GM12878 (cell line): ENCODE results near the gene CD55. TPM values are rescaled to one million over a fixed set of nuclear protein-coding genes. Genes with fewer than 3 reads are reported as not detected.

ENCODE experiments used
- ATAC-seq: fragments of 200-7000 bp; cut with Tn5 transposase; 3 replicates; pipeline ENCODE4 v1.9.1; 2020; ENCODE audit warnings: mild to moderate bottlenecking, moderate library complexity
- BruUV-seq: library from RNA; stranded (reverse); fragments of 400-500 nt; replicated peaks from 2 replicates; lab custom pipeline; 2021; lab: Mats Ljungman, UMichigan
- CTCF ChIA-PET: fragments of 300-600 bp; sonication (Branson Sonifier 250); formaldehyde crosslinking; extraction: SDS; loops from one replicate; lab custom pipeline; 2021; ENCODE audit warnings: inconsistent platforms; lab: Yijun Ruan, JAX
- POLR2A ChIA-PET: fragments of 350-600 bp; formaldehyde crosslinking; extraction: SDS; loops from one replicate; lab custom pipeline; 2021; ENCODE audit warnings: inconsistent platforms; lab: Charles Lee
- RAD21 ChIA-PET: fragments of 300-600 bp; sonication (Branson Sonifier 250); formaldehyde crosslinking; loops from one replicate; lab custom pipeline; 2023; ENCODE audit warnings: antibody characterized with exemption; ENCODE audit not compliant: unreplicated experiment; lab: Charles Lee
- SMC1A ChIA-PET: fragments of 300-600 bp; sonication (Branson Sonifier 250); formaldehyde crosslinking; loops from one replicate; lab custom pipeline; 2023; ENCODE audit not compliant: unreplicated experiment, uncharacterized antibody; lab: Charles Lee
- DNase-seq: peaks from one replicate; pipeline ENCODE4 v3.0.0-alpha.2; 2011; ENCODE audit warnings: low read depth, low spot score
- FAIRE-seq: peaks from 3 replicates; lab custom pipeline; 2011; peaks lifted over from hg19 to GRCh38; lab: Jason Lieb, UNC
- H2AFZ ChIP-seq: 2 replicates; pipeline ENCODE4 v1.6.0; 2011; ENCODE audit warnings: low read depth, low read length, control low read depth; ENCODE audit not compliant: control insufficient read depth
- H3K27ac ChIP-seq: 2 replicates; pipeline ENCODE4 v1.5.1; 2011; ENCODE audit warnings: control low read depth; ENCODE audit not compliant: control insufficient read depth, insufficient read depth
- H3K27me3 ChIP-seq, 2 experiments: replicated peaks in 1 of 2; 2 replicates each; pipeline versions ENCODE4 v1.6.0 to v1.6.1; 2011; ENCODE audit warnings: low read length in 1 of 2; ENCODE audit not compliant: control insufficient read depth in 2 of 2, insufficient read depth in 2 of 2
- H3K36me3 ChIP-seq, 2 experiments: 2 replicates each; pipeline ENCODE4 v1.5.1; 2011; ENCODE audit warnings: low read length in 1 of 2; ENCODE audit not compliant: control insufficient read depth in 2 of 2, insufficient read depth in 2 of 2
- H3K4me1 ChIP-seq: 2 replicates; pipeline ENCODE4 v1.6.1; 2011; ENCODE audit warnings: mild to moderate bottlenecking, low read length, moderate library complexity, mixed read lengths; ENCODE audit not compliant: control insufficient read depth, insufficient read depth
- H3K4me2 ChIP-seq: 2 replicates; pipeline ENCODE4 v1.6.0; 2011; ENCODE audit warnings: control low read depth; ENCODE audit not compliant: control insufficient read depth, insufficient read depth
- H3K4me3 ChIP-seq: fragments of 200-600 bp; sonication (generic); 2 replicates; pipeline ENCODE4 v1.5.1; 2016
- H3K79me2 ChIP-seq: 2 replicates; pipeline ENCODE4 v1.6.0; 2011; ENCODE audit warnings: low read length; ENCODE audit not compliant: control insufficient read depth, insufficient read depth
- H3K9ac ChIP-seq: 2 replicates; pipeline ENCODE4 v1.8.0; 2011; ENCODE audit warnings: low read length, control low read depth, mixed read lengths; ENCODE audit not compliant: control insufficient read depth, insufficient read depth
- H3K9me3 ChIP-seq: replicated peaks from 3 replicates; pipeline ENCODE4 v1.5.1; 2011; ENCODE audit warnings: mild to moderate bottlenecking, low read length; ENCODE audit not compliant: control insufficient read depth, insufficient read depth
- H4K20me1 ChIP-seq: 2 replicates; pipeline ENCODE4 v1.6.0; 2011; ENCODE audit not compliant: control insufficient read depth, insufficient read depth
- ATF7 ChIP-seq: fragments of 450-650 bp; IDR thresholded peaks from 2 replicates; pipeline ENCODE4 v1.6.1; 2016; ENCODE audit warnings: low read depth, mild to moderate bottlenecking
- CHD1 ChIP-seq: IDR thresholded peaks from 2 replicates; pipeline ENCODE4 v1.6.1; 2012; ENCODE audit warnings: low read depth, low read length, improper control_type of control experiment
- EZH2 ChIP-seq: IDR thresholded peaks from 2 replicates; pipeline ENCODE4 v1.6.1; 2012; ENCODE audit warnings: low read depth, mild to moderate bottlenecking, control low read depth, inconsistent platforms, low read length, borderline replicate concordance; ENCODE audit not compliant: control insufficient read depth
- FOXK2 ChIP-seq: fragments of 450-650 bp; IDR thresholded peaks from 2 replicates; pipeline ENCODE4 v1.6.1; 2017; ENCODE audit warnings: mild to moderate bottlenecking, moderate library complexity
- MXI1 ChIP-seq: fragments of 150-350 bp; IDR thresholded peaks from 2 replicates; pipeline ENCODE4 v1.6.1; 2011; ENCODE audit warnings: low read depth, mild to moderate bottlenecking, inconsistent platforms, low read length, improper control_type of control experiment
- RCOR1 ChIP-seq: conservative IDR thresholded peaks from 2 replicates; pipeline ENCODE4 v1.6.1; 2012; ENCODE audit warnings: low read depth, low read length, improper control_type of control experiment
- STAT1 ChIP-seq: fragments of 450-650 bp; conservative IDR thresholded peaks from 2 replicates; pipeline ENCODE4 v1.6.1; 2014; ENCODE audit warnings: antibody characterized with exemption, mild to moderate bottlenecking
- ZNF24 ChIP-seq: fragments of 450-650 bp; IDR thresholded peaks from 2 replicates; pipeline ENCODE4 v1.6.1; 2017; ENCODE audit warnings: antibody characterized with exemption, mild to moderate bottlenecking
- ZNF622 ChIP-seq: fragments of 450-650 bp; IDR thresholded peaks from 2 replicates; pipeline ENCODE4 v1.6.1; 2017; ENCODE audit warnings: mild to moderate bottlenecking, inconsistent platforms
- WGBS: methylation state at CpG from one replicate; pipeline ENCODE4 v1.1.6; 2016; ENCODE audit warnings: low lambda C conversion rate; ENCODE audit not compliant: insufficient replicate concordance, insufficient coverage; ENCODE audit errors: missing lambda C conversion rate; 5-methylcytosine and 5-hydroxymethylcytosine counted together
- in situ Hi-C: fragments of 300-500 bp; cut with MboI; formaldehyde crosslinking; loops from 9 replicates; pipeline ENCODE4 v1.14.3; 2018; ENCODE audit warnings: mixed read lengths
- intact Hi-C: fragments of 100-400 bp; cut with micrococcal nuclease; formaldehyde crosslinking; loops from one replicate; pipeline ENCODE4 v1.14.2; 2022; ENCODE audit not compliant: unreplicated experiment
- polyA plus RNA-seq, 11 experiments: library from polyadenylated mRNA; depleted of rRNA in 4 of 11; unstranded in 6 of 11; stranded (reverse) in 5 of 11; fragments of >200 nt; fragmentation: Nextera tagmentation in 4 of 11; fragmentation: Illumina TruSeq in 1 of 11; extraction: Ambion mirVana in 4 of 11; extraction: Trizol in 1 of 11; gene quantifications; 1 replicate in 1 of 11; 2 replicates in 10 of 11; pipeline versions ENCODE4 v1.2.1 to v1.2.3, GENCODE V29; 2011 to 2016; ENCODE audit warnings: inconsistent platforms in 2 of 11, missing spikeins in 2 of 11, low read depth in 1 of 11
- total RNA-seq, 4 experiments: library from RNA; depleted of rRNA in 3 of 4; stranded (reverse); fragments of >200 nt in 3 of 4; fragmentation: Illumina TruSeq in 1 of 4; extraction: Trizol in 1 of 4; gene quantifications; 2 replicates each; pipeline versions ENCODE4 v1.2.1 to v1.2.3, GENCODE V29; 2013 to 2021
- TF ChIP-seq, protein P1 (sequence below): IDR thresholded peaks from 2 replicates; pipeline ENCODE4 v1.6.1; 2012; ENCODE audit warnings: improper control_type of control experiment, low read depth, low read length; ENCODE audit not compliant: insufficient replicate concordance

CD55 gene
- total and polyA plus RNA-seq, 10 of the 15 experiments (the other 5 are each of a cell fraction or from before 2014, with no cell fraction given), result 5.2 to 46.5 (median 15.1) TPM

DNA sequence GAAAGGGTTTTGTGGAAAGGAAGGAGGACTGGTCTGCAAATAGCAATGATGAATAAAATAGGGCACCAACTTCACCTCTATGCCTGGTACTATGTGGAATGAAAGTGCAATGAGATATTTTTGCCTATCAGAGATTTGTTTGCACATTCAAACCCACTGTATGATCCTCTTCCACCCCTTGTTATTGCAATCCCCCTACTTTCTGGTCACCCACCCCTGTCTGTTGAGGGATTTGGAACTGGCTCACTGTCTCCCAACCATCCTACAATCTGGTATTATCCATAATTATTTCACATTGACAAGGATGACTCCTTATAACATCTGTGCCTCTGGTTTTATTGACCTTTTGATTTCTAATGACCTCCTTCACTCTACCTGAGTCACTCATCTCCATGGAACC is 42.4 kb downstream of the CD55 start (continued):
- TF ChIP-seq, protein P1, sequence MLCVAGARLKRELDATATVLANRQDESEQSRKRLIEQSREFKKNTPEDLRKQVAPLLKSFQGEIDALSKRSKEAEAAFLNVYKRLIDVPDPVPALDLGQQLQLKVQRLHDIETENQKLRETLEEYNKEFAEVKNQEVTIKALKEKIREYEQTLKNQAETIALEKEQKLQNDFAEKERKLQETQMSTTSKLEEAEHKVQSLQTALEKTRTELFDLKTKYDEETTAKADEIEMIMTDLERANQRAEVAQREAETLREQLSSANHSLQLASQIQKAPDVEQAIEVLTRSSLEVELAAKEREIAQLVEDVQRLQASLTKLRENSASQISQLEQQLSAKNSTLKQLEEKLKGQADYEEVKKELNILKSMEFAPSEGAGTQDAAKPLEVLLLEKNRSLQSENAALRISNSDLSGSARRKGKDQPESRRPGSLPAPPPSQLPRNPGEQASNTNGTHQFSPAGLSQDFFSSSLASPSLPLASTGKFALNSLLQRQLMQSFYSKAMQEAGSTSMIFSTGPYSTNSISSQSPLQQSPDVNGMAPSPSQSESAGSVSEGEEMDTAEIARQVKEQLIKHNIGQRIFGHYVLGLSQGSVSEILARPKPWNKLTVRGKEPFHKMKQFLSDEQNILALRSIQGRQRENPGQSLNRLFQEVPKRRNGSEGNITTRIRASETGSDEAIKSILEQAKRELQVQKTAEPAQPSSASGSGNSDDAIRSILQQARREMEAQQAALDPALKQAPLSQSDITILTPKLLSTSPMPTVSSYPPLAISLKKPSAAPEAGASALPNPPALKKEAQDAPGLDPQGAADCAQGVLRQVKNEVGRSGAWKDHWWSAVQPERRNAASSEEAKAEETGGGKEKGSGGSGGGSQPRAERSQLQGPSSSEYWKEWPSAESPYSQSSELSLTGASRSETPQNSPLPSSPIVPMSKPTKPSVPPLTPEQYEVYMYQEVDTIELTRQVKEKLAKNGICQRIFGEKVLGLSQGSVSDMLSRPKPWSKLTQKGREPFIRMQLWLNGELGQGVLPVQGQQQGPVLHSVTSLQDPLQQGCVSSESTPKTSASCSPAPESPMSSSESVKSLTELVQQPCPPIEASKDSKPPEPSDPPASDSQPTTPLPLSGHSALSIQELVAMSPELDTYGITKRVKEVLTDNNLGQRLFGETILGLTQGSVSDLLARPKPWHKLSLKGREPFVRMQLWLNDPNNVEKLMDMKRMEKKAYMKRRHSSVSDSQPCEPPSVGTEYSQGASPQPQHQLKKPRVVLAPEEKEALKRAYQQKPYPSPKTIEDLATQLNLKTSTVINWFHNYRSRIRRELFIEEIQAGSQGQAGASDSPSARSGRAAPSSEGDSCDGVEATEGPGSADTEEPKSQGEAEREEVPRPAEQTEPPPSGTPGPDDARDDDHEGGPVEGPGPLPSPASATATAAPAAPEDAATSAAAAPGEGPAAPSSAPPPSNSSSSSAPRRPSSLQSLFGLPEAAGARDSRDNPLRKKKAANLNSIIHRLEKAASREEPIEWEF, result no peak
- TF ChIP-seq MXI1 (no peak), FOXK2 (no peak), ATF7 (no peak), ZNF622 (no peak), ZNF24 (no peak)

DNA sequence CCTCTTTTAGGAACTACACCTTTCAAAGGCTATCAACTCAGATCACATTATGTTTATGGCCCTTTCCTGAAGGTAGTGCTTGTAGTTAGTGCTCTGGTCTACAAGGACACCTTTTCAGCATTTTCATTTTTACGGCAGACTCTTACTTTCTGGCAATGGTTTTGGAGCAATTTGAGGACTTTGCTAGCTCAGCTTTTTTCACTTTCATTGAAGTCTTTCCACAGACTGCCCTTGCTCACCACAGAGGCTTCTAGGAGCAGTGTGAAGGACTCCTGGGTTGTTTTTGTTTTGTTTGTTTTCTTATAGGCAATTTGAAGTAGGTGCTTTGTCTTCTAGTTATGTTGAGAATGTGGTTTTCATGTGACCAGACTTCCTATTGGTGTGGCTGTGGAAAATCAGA is 43.1 kb downstream of the CD55 start:
- no peaks in the 10 kb centered on the region for H3K36me3 ChIP-seq
- H3K79me2 ChIP-seq, result no peaks in the 10 kb centered on the region
- no peak for TF ChIP-seq EZH2
- no peak for TF ChIP-seq CHD1
- no peak for TF ChIP-seq RCOR1
- no peak for TF ChIP-seq STAT1
- no peak overlapping the region for H3K4me3 ChIP-seq
- no peaks in the 10 kb centered on the region for H3K27me3 ChIP-seq
- no peak overlapping the region for H3K9ac ChIP-seq
- intact Hi-C loops, result no loop called here
- no peak for DNase-seq
- in situ Hi-C loops, result no loop called here
- H3K9me3 ChIP-seq, result no peaks in the 10 kb centered on the region; the same call in 2 of the 3 replicates
- no peaks in the 10 kb centered on the region for H4K20me1 ChIP-seq
- POLR2A ChIA-PET, result no interaction called here
- FAIRE-seq, result no peak
- ATAC-seq, result no peak
- RAD21 ChIA-PET, result interaction anchor here (0.9 kb wide), 1 partner anchor 9 kb away, joined by 3 read pairs; no protein-coding TSS in a partner anchor
- BruUV-seq, result no TSS peak
- H3K4me1 ChIP-seq, result no peaks in the 10 kb centered on the region
- SMC1A ChIA-PET, result no interaction called here
- 96% methylated on average over 1 of the region's 1 CpG for WGBS
- H3K4me2 ChIP-seq, result no peak overlapping the region
- H3K27ac ChIP-seq, result no peak overlapping the region
- CTCF ChIA-PET, result no interaction called here
- no peak overlapping the region for H2AFZ ChIP-seq
